Keratinocyte (primary cell): ENCODE measurements around the gene NOS1. TPM values are rescaled to one million over a fixed set of nuclear protein-coding genes. Genes with fewer than 3 reads are reported as not detected.

Source experiments
- DNase-seq: peaks from one replicate; pipeline ENCODE4 v3.0.0-alpha.2; 2011; ENCODE audit warnings: low read depth, missing footprints, low spot score
- FAIRE-seq: peaks from 2 replicates; lab custom pipeline; 2011; peaks lifted over from hg19 to GRCh38; lab: Jason Lieb, UNC
- H2AFZ ChIP-seq: 2 replicates; pipeline ENCODE4 v1.6.0; 2012; ENCODE audit warnings: low read length, control low read depth, inconsistent platforms; ENCODE audit not compliant: control insufficient read depth
- H3K27ac ChIP-seq: 2 replicates; pipeline ENCODE4 v1.5.1; 2011; ENCODE audit warnings: low read length; ENCODE audit not compliant: control insufficient read depth, insufficient read depth
- H3K27me3 ChIP-seq: 3 replicates; pipeline ENCODE4 v1.6.0; 2011; ENCODE audit warnings: low read length; ENCODE audit not compliant: control insufficient read depth, insufficient read depth; ENCODE audit errors: extremely low read depth
- H3K36me3 ChIP-seq, 2 experiments: 2 replicates in 1 of 2; 3 replicates in 1 of 2; pipeline ENCODE4 v1.5.1; 2011; ENCODE audit warnings: low read length in 2 of 2, mild to moderate bottlenecking in 1 of 2; ENCODE audit not compliant: control insufficient read depth in 2 of 2, insufficient read depth in 2 of 2; ENCODE audit errors: extremely low read depth in 1 of 2
- H3K4me1 ChIP-seq: 3 replicates; pipeline ENCODE4 v1.5.1; 2011; ENCODE audit warnings: low read length; ENCODE audit not compliant: control insufficient read depth, insufficient read depth; ENCODE audit errors: extremely low read depth
- H3K4me2 ChIP-seq: 3 replicates; pipeline ENCODE4 v1.6.0; 2011; ENCODE audit warnings: low read depth, low read length; ENCODE audit not compliant: control insufficient read depth, insufficient read depth; ENCODE audit errors: extremely low read depth
- H3K4me3 ChIP-seq, 3 experiments: fragments of 200-600 bp in 1 of 3; sonication (generic) in 1 of 3; 2 replicates in 2 of 3; 3 replicates in 1 of 3; pipeline ENCODE4 v1.5.1; 2011 to 2016; ENCODE audit warnings: low read length in 3 of 3, mild to moderate bottlenecking in 3 of 3, control low read depth in 2 of 3, inconsistent platforms in 1 of 3, low read depth in 1 of 3, mixed read lengths in 1 of 3, mixed run types in 1 of 3, moderate library complexity in 1 of 3; ENCODE audit not compliant: control insufficient read depth in 2 of 3, insufficient read depth in 2 of 3; ENCODE audit errors: extremely low read depth in 1 of 3
- H3K79me2 ChIP-seq: 2 replicates; pipeline ENCODE4 v1.6.0; 2012; ENCODE audit warnings: low read length; ENCODE audit not compliant: control insufficient read depth, insufficient read depth
- H3K9ac ChIP-seq: 3 replicates; pipeline ENCODE4 v1.6.0; 2011; ENCODE audit warnings: low read length; ENCODE audit not compliant: control insufficient read depth, insufficient read depth; ENCODE audit errors: extremely low read depth
- H3K9me1 ChIP-seq: 3 replicates; pipeline ENCODE4 v1.6.0; 2011; ENCODE audit warnings: low read length; ENCODE audit not compliant: control insufficient read depth, insufficient read depth; ENCODE audit errors: extremely low read depth
- H3K9me3 ChIP-seq: 2 replicates; pipeline ENCODE4 v1.5.1; 2012; ENCODE audit warnings: low read depth, low read length; ENCODE audit not compliant: control insufficient read depth
- H4K20me1 ChIP-seq: 3 replicates; pipeline ENCODE4 v1.6.0; 2011; ENCODE audit warnings: low read length; ENCODE audit not compliant: control insufficient read depth, insufficient read depth; ENCODE audit errors: extremely low read depth
- EZH2 ChIP-seq: IDR thresholded peaks from one replicate; pipeline ENCODE4 v1.6.1; 2012; ENCODE audit warnings: inconsistent platforms, mild to moderate bottlenecking, low read length, moderate library complexity
- dilution Hi-C: fragments of 300-500 bp; cut with MboI; formaldehyde crosslinking; loops from one replicate; pipeline ENCODE4 v1.7.0; 2020; ENCODE audit warnings: low sequenced_read_pairs; ENCODE audit not compliant: extremely low pct_ligation_motif_present
- polyA plus RNA-seq, 5 experiments: library from polyadenylated mRNA; depleted of rRNA in 3 of 5; stranded (reverse) in 3 of 5; stranded (forward) in 1 of 5; unstranded in 1 of 5; fragments of >200 nt; gene quantifications; 1 replicate in 1 of 5; 2 replicates in 3 of 5; 3 replicates in 1 of 5; pipeline versions ENCODE4 v1.2.1 to v1.2.3, GENCODE V29; 2011 to 2012; ENCODE audit warnings: missing spikeins in 2 of 5, low read depth in 1 of 5, low replicate concordance in 1 of 5
- TF ChIP-seq, protein P1 (sequence below), 3 experiments: IDR thresholded peaks in 1 of 3; conservative IDR thresholded peaks in 1 of 3; optimal IDR thresholded peaks in 1 of 3; 2 replicates in 2 of 3; 3 replicates in 1 of 3; pipeline versions ENCODE3 to v1.5.1; 2011; ENCODE audit warnings: low read length in 3 of 3, mild to moderate bottlenecking in 3 of 3, moderate library complexity in 2 of 3, control low read depth in 1 of 3, inconsistent platforms in 1 of 3; ENCODE audit not compliant: insufficient read depth in 2 of 3; ENCODE audit errors: extremely low read depth in 1 of 3

NOS1 gene
- polyA plus RNA-seq, 1 donor (not counting 4 experiments of a cell fraction or from before 2014, with no cell fraction given), result 5.6 TPM

DNA sequence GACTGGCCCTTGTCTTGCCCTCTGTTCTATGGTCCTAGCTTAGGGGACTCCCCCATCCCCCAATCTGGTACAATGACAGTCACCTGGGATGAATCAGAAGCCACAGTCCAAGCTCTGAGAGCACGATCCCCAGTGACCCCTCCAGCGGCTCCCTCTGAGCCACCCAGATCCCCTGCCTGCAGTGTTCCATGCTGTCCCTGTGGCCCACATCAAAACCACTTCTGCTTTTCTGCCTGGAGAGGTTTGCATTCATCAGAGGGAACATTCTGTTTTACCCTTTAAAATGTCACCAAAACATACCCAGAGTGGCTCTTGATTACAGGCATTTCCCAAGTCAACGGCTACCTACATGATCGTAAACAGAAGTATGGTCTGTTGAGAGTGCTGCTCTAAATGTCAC is 47.5 kb downstream of the NOS1 start:
- H3K4me1 ChIP-seq, result no peaks in the 10 kb centered on the region
- H3K4me3 ChIP-seq, result no peak overlapping the region
- H3K27ac ChIP-seq, result no peak overlapping the region
- no peaks in the 10 kb centered on the region for H3K9me3 ChIP-seq
- H3K27me3 ChIP-seq, result no peaks in the 10 kb centered on the region
- no peak for TF ChIP-seq EZH2
- TF ChIP-seq, protein P1, sequence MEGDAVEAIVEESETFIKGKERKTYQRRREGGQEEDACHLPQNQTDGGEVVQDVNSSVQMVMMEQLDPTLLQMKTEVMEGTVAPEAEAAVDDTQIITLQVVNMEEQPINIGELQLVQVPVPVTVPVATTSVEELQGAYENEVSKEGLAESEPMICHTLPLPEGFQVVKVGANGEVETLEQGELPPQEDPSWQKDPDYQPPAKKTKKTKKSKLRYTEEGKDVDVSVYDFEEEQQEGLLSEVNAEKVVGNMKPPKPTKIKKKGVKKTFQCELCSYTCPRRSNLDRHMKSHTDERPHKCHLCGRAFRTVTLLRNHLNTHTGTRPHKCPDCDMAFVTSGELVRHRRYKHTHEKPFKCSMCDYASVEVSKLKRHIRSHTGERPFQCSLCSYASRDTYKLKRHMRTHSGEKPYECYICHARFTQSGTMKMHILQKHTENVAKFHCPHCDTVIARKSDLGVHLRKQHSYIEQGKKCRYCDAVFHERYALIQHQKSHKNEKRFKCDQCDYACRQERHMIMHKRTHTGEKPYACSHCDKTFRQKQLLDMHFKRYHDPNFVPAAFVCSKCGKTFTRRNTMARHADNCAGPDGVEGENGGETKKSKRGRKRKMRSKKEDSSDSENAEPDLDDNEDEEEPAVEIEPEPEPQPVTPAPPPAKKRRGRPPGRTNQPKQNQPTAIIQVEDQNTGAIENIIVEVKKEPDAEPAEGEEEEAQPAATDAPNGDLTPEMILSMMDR (optimal IDR thresholded peaks at IDR 0.05 in 1 of 3, IDR thresholded peaks at IDR 0.05 in 1 of 3, conservative IDR thresholded peaks at IDR 0.05 in 1 of 3; ENCODE audit: extremely low read depth in 1 of 3, insufficient read depth in 2 of 3, low read length in 3 of 3), result no peak
- dilution Hi-C loops, result no loop called here
- DNase-seq (no peak), FAIRE-seq (no peak)
- H2AFZ ChIP-seq, result no peak overlapping the region
- H3K4me2 ChIP-seq, result no peak overlapping the region
- no peaks in the 10 kb centered on the region for H4K20me1 ChIP-seq
- H3K79me2 ChIP-seq, result no peaks in the 10 kb centered on the region
- H3K36me3 ChIP-seq, result peaks cover 4 to 6% of the 10 kb centered on the region in 2 experiments
- H3K9ac ChIP-seq, result no peak overlapping the region
- H3K9me1 ChIP-seq, result no peaks in the 10 kb centered on the region

DNA sequence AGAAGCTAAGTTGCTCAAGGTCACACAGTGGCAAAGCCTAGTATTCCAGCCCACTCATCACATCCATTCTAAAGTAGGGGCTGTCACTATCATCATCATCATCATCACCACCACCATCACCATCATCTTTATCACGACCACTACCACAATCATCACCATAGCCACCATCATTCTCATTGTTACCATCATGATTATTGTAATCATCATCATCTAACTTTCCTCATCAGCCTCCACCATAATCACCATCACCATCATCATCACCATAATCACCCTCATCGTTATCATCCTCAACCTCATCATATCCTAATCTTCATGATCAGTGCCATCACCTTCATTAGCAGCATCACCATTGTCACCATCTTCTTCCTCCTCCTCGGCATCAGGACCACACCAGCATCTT is 48.7 kb downstream of the NOS1 start:
- FAIRE-seq, result no peak
- no peak overlapping the region for H3K27ac ChIP-seq
- no peak overlapping the region for H3K9ac ChIP-seq

More for the DNA sequence above, 48.7 kb downstream of the NOS1 start:
- Histone ChIP-seq H3K9me3 (no peaks in the 10 kb centered on the region), H3K4me1 (no peaks in the 10 kb centered on the region), H3K4me3 (no peak overlapping the region), H2AFZ (no peak overlapping the region), H3K79me2 (no peaks in the 10 kb centered on the region), H3K9me1 (no peaks in the 10 kb centered on the region), H3K4me2 (no peak overlapping the region), H3K36me3 (peaks cover 4 to 6% of the 10 kb centered on the region in 2 experiments), H4K20me1 (no peaks in the 10 kb centered on the region), H3K27me3 (no peaks in the 10 kb centered on the region)
- no peak for DNase-seq
- TF ChIP-seq EZH2, result no peak
- TF ChIP-seq, protein P1 (optimal IDR thresholded peaks at IDR 0.05 in 1 of 3, IDR thresholded peaks at IDR 0.05 in 1 of 3, conservative IDR thresholded peaks at IDR 0.05 in 1 of 3; ENCODE audit: extremely low read depth in 1 of 3, insufficient read depth in 2 of 3, low read length in 3 of 3), result no peak
- dilution Hi-C loops, result no loop called here
